GM19099 (cell line): ENCODE measurements around the gene TBL1XR1.

Experiments
- POLR2A ChIP-seq: IDR thresholded peaks from 3 replicates; pipeline ENCODE4 v1.6.1; 2011; ENCODE audit warnings: low read depth; ENCODE audit not compliant: insufficient read length; ENCODE audit errors: extremely low read depth

The TBL1XR1 gene

GRCh38 chr3:176994393-176994792 lies 202.9 kb downstream of the TBL1XR1 start:
- no peak for TF ChIP-seq POLR2A

GRCh38 chr3:176992978-176993377 lies 204.3 kb downstream of the TBL1XR1 start:
- no peak for TF ChIP-seq POLR2A

- TF ChIP-seq POLR2A, result no peak
These were observed 204.7 kb downstream of the TBL1XR1 start for GRCh38 chr3:176992565-176992964.

GRCh38 chr3:176988795-176989194 lies 208.5 kb downstream of the TBL1XR1 start:
- TF ChIP-seq POLR2A, result no peak

GRCh38 chr3:176987901-176988650 lies 209.2 kb downstream of the TBL1XR1 start:
- no peak for TF ChIP-seq POLR2A

- no peak for TF ChIP-seq POLR2A
These were observed 218.8 kb downstream of the TBL1XR1 start for GRCh38 chr3:176978441-176978840.

GRCh38 chr3:176977331-176977730 lies 220.0 kb downstream of the TBL1XR1 start:
- no peak for TF ChIP-seq POLR2A

- TF ChIP-seq POLR2A, result no peak
These were observed 220.7 kb downstream of the TBL1XR1 start for GRCh38 chr3:176976586-176976985.

- no peak for TF ChIP-seq POLR2A
These were observed 223.0 kb downstream of the TBL1XR1 start for GRCh38 chr3:176974279-176974678.

- no peak for TF ChIP-seq POLR2A
These were observed 225.6 kb downstream of the TBL1XR1 start for GRCh38 chr3:176971613-176972174.

- TF ChIP-seq POLR2A, result no peak
These were observed 226.5 kb downstream of the TBL1XR1 start for GRCh38 chr3:176970770-176971169.

GRCh38 chr3:176969506-176969905 lies 227.8 kb downstream of the TBL1XR1 start:
- TF ChIP-seq POLR2A, result no peak
